ENCODE results near the gene CFAP100.

The CFAP100 gene

GRCh38 chr3:126394179-126394976 is at the start of gene CFAP100:
Gene CFAP100, plus strand, starts transcription at chr3:126394909. Its CDS starts 1,092 bp downstream, at chr3:126396001.
- Histone ChIP-seq H3K36me3 (replicated peaks; ENCODE audit: low read depth, low read length) (peaks cover 4% of the 10 kb centered on the region), H2AFZ (ENCODE audit: low read depth, low read length) (no peak within 1 kb of the TSS), H3K9me3 (ENCODE audit: insufficient read depth, low read length) (peaks cover 7% of the 10 kb centered on the region; the same call in 1 of the 2 replicates), H3K27ac (ENCODE audit: low read length) (no peak within 1 kb of the TSS), H3K9ac (ENCODE audit: low read length) (no peak within 1 kb of the TSS), H3K4me1 (ENCODE audit: low read length) (peaks cover 13% of the 10 kb centered on the region), H3K79me2 (ENCODE audit: low read length) (no peaks in the 10 kb centered on the region), H4K20me1 (ENCODE audit: insufficient read depth, low read length) (no peaks in the 10 kb centered on the region), H3K27me3 (ENCODE audit: low read depth, low read length) (peaks cover 16% of the 10 kb centered on the region; the same call in 1 of the 2 replicates), H3K4me2 (ENCODE audit: low read length) (no peak within 1 kb of the TSS), H3K4me3 (ENCODE audit: low read length) (no peak within 1 kb of the TSS)
- TF ChIP-seq CTCF (IDR thresholded peaks at IDR 0.05; ENCODE audit: low read depth, low read length): no peak
- TF ChIP-seq EZH2phosphoT487 (IDR thresholded peaks at IDR 0.05; ENCODE audit: low read depth): no peak

DNA sequence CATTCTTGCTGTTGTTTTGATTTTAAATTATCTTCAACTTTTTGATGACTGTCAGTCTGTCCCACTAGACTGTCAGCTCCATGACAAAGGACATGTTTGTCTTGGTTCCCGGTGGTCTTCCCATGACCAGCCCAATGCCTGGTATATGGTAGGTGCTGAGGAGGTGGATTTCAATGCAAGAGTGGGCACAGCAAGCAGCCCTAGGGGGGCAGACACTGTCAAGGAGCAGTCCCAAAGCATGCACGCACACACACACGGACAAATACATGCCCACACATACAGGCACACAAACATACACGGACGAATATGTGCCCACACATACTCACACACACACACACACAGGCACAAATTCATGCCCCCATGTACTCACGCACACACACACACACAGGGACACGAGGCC is 49.5 kb upstream of the CFAP100 start:
- Histone ChIP-seq H4K20me1 (ENCODE audit: insufficient read depth, low read length) (no peaks in the 10 kb centered on the region), H3K9ac (ENCODE audit: low read length) (no peak overlapping the region), H3K4me3 (ENCODE audit: low read length) (no peak overlapping the region), H3K9me3 (ENCODE audit: insufficient read depth, low read length) (no peaks in the 10 kb centered on the region), H3K4me1 (ENCODE audit: low read length) (no peaks in the 10 kb centered on the region), H3K4me2 (ENCODE audit: low read length) (no peak overlapping the region), H3K79me2 (ENCODE audit: low read length) (no peaks in the 10 kb centered on the region), H3K27ac (ENCODE audit: low read length) (no peak overlapping the region), H3K36me3 (replicated peaks; ENCODE audit: low read depth, low read length) (no peaks in the 10 kb centered on the region), H3K27me3 (ENCODE audit: low read depth, low read length) (no peaks in the 10 kb centered on the region), H2AFZ (ENCODE audit: low read depth, low read length) (no peak overlapping the region)
- no peak for TF ChIP-seq EZH2phosphoT487 (IDR thresholded peaks at IDR 0.05; ENCODE audit: low read depth)
- TF ChIP-seq CTCF (IDR thresholded peaks at IDR 0.05; ENCODE audit: low read depth, low read length): no peak

DNA sequence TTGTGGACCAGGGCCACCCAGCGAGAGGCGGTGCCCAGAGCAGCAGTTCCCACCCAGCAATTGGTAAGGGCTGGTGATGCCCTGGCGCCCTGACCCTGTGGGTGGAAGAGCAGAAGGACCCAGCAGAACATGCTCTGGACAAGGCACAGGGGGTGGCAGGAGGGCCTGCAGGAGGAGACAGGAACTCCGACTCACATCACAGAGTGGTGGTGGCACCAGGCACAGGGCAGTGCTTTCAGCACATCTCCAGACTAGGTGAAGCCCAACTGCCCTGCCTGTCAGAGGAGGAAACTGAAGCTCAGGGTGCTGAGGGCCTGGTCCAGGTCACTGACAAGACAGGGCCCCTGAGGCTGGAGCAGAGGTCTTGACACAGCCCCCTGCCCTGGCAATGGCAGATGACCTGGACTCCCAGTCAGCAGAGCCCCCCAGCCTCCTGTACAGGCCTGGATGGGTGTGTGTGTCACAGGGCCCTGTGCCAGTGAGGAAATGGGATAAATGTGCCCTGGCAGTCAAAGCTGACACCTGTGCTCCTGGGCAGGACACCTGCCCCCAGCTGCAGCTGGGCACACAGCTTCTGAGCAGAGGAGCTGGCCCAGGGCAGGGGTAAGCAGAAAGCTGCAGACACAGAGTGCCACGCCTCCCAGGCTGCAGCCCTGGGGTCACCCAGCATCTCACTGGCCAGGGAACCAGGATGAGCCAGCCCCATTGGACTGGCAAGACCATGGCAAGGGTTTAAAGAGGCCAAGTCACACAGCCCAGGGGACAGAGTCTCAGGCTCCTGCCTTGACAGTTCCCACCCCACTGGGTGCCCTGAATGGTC is 48.9 kb upstream of the CFAP100 start:
- Histone ChIP-seq H3K4me2 (ENCODE audit: low read length) (no peak overlapping the region), H3K9ac (ENCODE audit: low read length) (no peak overlapping the region), H3K4me3 (ENCODE audit: low read length) (no peak overlapping the region), H3K4me1 (ENCODE audit: low read length) (no peaks in the 10 kb centered on the region), H2AFZ (ENCODE audit: low read depth, low read length) (no peak overlapping the region), H3K9me3 (ENCODE audit: insufficient read depth, low read length) (no peaks in the 10 kb centered on the region), H3K36me3 (replicated peaks; ENCODE audit: low read depth, low read length) (no peaks in the 10 kb centered on the region), H4K20me1 (ENCODE audit: insufficient read depth, low read length) (no peaks in the 10 kb centered on the region), H3K27ac (ENCODE audit: low read length) (no peak overlapping the region), H3K79me2 (ENCODE audit: low read length) (no peaks in the 10 kb centered on the region), H3K27me3 (ENCODE audit: low read depth, low read length) (no peaks in the 10 kb centered on the region)
- TF ChIP-seq EZH2phosphoT487 (IDR thresholded peaks at IDR 0.05; ENCODE audit: low read depth): no peak
- no peak for TF ChIP-seq CTCF (IDR thresholded peaks at IDR 0.05; ENCODE audit: low read depth, low read length)

- H3K79me2 ChIP-seq (ENCODE audit: low read length): no peaks in the 10 kb centered on the region
- H3K27ac ChIP-seq (ENCODE audit: low read length): no peak overlapping the region
- no peaks in the 10 kb centered on the region for H3K9me3 ChIP-seq (ENCODE audit: insufficient read depth, low read length)
- no peaks in the 10 kb centered on the region for H3K27me3 ChIP-seq (ENCODE audit: low read depth, low read length)
- no peaks in the 10 kb centered on the region for H3K36me3 ChIP-seq (replicated peaks; ENCODE audit: low read depth, low read length)
- TF ChIP-seq CTCF (IDR thresholded peaks at IDR 0.05; ENCODE audit: low read depth, low read length): no peak
- TF ChIP-seq EZH2phosphoT487 (IDR thresholded peaks at IDR 0.05; ENCODE audit: low read depth): no peak
- no peaks in the 10 kb centered on the region for H3K4me1 ChIP-seq (ENCODE audit: low read length)
- no peaks in the 10 kb centered on the region for H4K20me1 ChIP-seq (ENCODE audit: insufficient read depth, low read length)
- H3K4me3 ChIP-seq (ENCODE audit: low read length): no peak overlapping the region
- no peak overlapping the region for H3K9ac ChIP-seq (ENCODE audit: low read length)
- H3K4me2 ChIP-seq (ENCODE audit: low read length): no peak overlapping the region
- no peak overlapping the region for H2AFZ ChIP-seq (ENCODE audit: low read depth, low read length)
Observed at GRCh38 chr3:126346466-126346865, 48.2 kb upstream of the CFAP100 start.
